ENCODE measurements around the gene MTRF1. TPM values are rescaled to one million over a fixed set of nuclear protein-coding genes. Genes with fewer than 3 reads are reported as not detected.

Gene MTRF1
- total RNA-seq, 1 donor from 2014 or later = 17.2 TPM

DNA sequence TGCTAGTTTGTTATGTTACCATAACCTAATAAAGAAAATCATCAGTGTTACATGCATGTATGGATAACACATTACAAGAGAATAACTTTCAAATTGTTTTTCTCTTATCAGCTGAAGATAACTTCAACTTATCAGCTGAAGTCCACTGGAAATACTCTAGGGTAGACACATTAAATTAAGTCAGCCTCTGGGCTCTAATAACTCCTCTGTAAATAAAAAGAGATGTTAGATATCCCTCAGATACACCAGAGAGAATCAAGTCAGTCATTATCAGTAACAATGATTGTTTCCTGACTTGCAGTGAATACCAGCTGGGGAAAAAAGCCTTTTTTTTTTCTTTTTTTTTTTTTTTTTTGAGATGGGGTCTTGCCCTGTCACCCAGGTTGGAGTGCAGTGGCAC lies 67.4 kb downstream of the MTRF1 start:
- Mint-ChIP-seq H3K9me3 (peaks cover 13% of the 10 kb centered on the region), H3K4me1 (peaks cover 7% of the 10 kb centered on the region), H3K27me3 (ENCODE audit: low read depth) (no peaks in the 10 kb centered on the region), H3K4me3 (no peak overlapping the region), H3K36me3 (peaks cover 23% of the 10 kb centered on the region), H3K27ac (no peak overlapping the region)
- no peak for DNase-seq (ENCODE audit: low spot score in 2 of 2, unreplicated experiment in 2 of 2)
- TF ChIP-seq, protein P1, sequence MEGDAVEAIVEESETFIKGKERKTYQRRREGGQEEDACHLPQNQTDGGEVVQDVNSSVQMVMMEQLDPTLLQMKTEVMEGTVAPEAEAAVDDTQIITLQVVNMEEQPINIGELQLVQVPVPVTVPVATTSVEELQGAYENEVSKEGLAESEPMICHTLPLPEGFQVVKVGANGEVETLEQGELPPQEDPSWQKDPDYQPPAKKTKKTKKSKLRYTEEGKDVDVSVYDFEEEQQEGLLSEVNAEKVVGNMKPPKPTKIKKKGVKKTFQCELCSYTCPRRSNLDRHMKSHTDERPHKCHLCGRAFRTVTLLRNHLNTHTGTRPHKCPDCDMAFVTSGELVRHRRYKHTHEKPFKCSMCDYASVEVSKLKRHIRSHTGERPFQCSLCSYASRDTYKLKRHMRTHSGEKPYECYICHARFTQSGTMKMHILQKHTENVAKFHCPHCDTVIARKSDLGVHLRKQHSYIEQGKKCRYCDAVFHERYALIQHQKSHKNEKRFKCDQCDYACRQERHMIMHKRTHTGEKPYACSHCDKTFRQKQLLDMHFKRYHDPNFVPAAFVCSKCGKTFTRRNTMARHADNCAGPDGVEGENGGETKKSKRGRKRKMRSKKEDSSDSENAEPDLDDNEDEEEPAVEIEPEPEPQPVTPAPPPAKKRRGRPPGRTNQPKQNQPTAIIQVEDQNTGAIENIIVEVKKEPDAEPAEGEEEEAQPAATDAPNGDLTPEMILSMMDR (IDR thresholded peaks at IDR 0.05; ENCODE audit: unreplicated experiment) = no peak

DNA sequence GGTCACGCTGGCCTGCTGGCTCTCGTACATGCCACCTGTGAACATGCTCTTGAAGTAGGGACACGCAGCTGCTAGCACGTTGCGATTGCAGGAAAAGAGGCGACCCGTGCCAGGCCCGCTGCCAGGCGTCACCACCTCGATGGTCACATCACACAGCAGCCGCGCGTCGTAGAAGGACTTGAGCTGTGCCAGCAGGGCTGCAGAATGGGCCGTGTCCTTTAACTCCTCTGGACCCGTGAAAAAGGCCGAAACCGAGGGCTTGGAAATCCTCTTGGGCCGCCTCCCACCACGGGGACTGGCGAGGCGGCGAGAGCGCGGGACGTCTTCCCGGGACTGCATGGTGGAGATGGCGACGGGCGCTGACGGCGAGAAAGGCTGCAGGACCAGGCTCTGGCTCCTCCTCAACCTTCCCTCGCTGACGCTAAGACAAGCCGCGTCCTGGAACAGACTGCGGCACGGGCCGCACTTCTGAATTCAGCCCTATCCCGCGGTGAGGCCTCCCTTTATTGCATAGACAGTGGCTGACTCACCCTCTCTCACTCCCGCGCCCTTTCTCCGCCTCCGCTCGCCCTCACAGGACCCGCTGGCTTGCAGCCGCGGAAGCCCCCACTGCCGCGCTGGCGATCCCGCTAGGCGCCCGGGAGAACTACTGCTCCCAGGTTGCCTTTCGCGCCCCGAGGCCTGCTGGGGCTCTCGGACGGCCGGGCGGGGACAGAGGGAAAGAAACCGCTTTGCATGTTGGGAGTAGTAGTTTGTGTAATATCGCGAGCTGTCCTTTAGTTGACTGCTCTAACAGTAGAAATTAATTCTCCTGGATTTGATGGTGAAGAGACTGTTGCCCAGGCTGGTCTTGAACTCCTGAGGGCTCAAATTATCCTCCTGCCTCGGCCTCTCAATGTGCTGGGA lies 69.2 kb downstream of the MTRF1 start, which contains the start of gene KBTBD7:
TSS of gene KBTBD7 (minus strand) at position 651 of the 906 bp plus-strand sequence. CDS start at position 339, 312 bp downstream.
- Mint-ChIP-seq H3K36me3 (peaks cover 36% of the 10 kb centered on the region), H3K27me3 (ENCODE audit: low read depth) (no peaks in the 10 kb centered on the region), H3K4me3 (peak within 1 kb of the TSS; percentile 82), H3K9me3 (peaks cover 28% of the 10 kb centered on the region), H3K27ac (peak within 1 kb of the TSS; percentile 97), H3K4me1 (peaks cover 8% of the 10 kb centered on the region)
- DNase-seq (ENCODE audit: low spot score in 2 of 2, unreplicated experiment in 2 of 2) = peak; percentile 77 to 88
- TF ChIP-seq, protein P1 (IDR thresholded peaks at IDR 0.05; ENCODE audit: unreplicated experiment) = no peak

DNA sequence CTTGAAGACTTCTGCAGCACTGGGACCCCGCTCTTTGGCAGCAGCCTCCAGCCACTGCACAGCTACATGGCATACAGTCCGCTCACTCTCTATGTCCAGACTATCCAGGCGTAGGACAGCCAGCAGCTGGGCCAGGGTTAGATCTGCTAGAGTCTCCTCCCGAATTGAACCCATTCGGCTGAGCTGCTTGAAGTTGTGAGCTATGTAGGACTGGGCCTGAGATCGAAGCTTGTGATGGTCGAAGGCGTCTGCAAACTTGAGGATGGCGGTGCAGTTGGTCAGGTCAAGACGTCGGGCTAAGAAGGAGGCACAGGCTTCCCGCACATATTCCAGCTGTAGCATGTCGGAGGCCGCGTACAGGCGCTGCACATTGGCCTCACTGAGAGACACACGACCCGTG lies 69.9 kb downstream of the MTRF1 start:
- H3K27me3 Mint-ChIP-seq (ENCODE audit: low read depth) = no peaks in the 10 kb centered on the region
- H3K27ac Mint-ChIP-seq = peak overlapping the region; percentile 47
- peaks cover 29% of the 10 kb centered on the region for H3K9me3 Mint-ChIP-seq
- peak overlapping the region; percentile 82 for H3K4me3 Mint-ChIP-seq
- TF ChIP-seq, protein P1 (IDR thresholded peaks at IDR 0.05; ENCODE audit: unreplicated experiment) = no peak
- no peak for DNase-seq (ENCODE audit: low spot score in 2 of 2, unreplicated experiment in 2 of 2)
- peaks cover 8% of the 10 kb centered on the region for H3K4me1 Mint-ChIP-seq
- peaks cover 36% of the 10 kb centered on the region for H3K36me3 Mint-ChIP-seq

DNA sequence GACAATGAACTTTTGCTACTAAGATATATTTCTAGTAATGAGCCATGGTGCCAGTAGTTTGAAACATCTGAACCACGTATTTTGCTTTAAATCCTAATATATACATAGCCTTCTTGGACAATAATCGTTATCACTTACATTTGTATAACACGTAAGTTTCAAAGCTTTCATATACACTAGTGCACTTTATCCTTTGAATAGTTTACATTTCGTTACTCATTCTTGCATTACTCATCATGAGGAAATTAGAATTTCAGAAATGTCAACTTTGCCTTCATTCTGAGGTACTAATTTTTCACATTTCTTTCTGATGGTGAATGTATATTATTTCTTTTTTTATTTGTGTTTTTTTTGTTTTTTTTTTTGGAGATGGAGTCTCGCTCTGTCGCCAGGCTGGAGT lies 74.8 kb downstream of the MTRF1 start:
- no peak overlapping the region for H3K4me3 Mint-ChIP-seq
- peaks cover 31% of the 10 kb centered on the region for H3K9me3 Mint-ChIP-seq
- DNase-seq (ENCODE audit: low spot score in 2 of 2, unreplicated experiment in 2 of 2) = no peak
- peaks cover 4% of the 10 kb centered on the region for H3K4me1 Mint-ChIP-seq
- no peaks in the 10 kb centered on the region for H3K27me3 Mint-ChIP-seq (ENCODE audit: low read depth)
- H3K27ac Mint-ChIP-seq = no peak overlapping the region
- H3K36me3 Mint-ChIP-seq = peaks cover 31% of the 10 kb centered on the region
- TF ChIP-seq, protein P1 (IDR thresholded peaks at IDR 0.05; ENCODE audit: unreplicated experiment) = no peak

DNA sequence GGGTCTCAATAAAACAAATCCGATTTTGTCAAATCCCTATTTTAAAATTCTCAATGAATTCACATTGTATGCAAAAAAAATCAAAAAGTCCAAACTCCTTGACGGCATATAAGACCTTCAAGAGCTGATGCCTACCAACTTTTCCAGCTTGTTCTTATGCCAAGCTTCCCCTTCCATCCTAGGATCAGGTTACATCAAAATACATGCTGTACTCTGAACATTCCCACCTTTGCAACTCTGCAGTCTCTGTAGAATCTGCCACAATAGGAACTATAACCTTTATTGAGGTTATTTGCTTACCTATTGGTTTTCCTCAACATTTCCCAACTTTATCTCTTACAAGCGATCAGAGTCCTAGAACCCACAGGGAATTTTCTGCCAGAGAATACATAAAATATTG lies 76.9 kb downstream of the MTRF1 start:
- peaks cover 20% of the 10 kb centered on the region for H3K9me3 Mint-ChIP-seq
- DNase-seq (ENCODE audit: low spot score in 2 of 2, unreplicated experiment in 2 of 2) = no peak
- TF ChIP-seq, protein P1 (IDR thresholded peaks at IDR 0.05; ENCODE audit: unreplicated experiment) = no peak
- H3K27ac Mint-ChIP-seq = no peak overlapping the region
- H3K4me1 Mint-ChIP-seq = peaks cover 2% of the 10 kb centered on the region
- peaks cover 14% of the 10 kb centered on the region for H3K36me3 Mint-ChIP-seq
- H3K4me3 Mint-ChIP-seq = no peak overlapping the region
- H3K27me3 Mint-ChIP-seq (ENCODE audit: low read depth) = no peaks in the 10 kb centered on the region
